Measurements from ENCODE around the gene UBE2O. TPM values are rescaled to one million over a fixed set of nuclear protein-coding genes. Genes with fewer than 3 reads are reported as not detected.

Gene UBE2O
- total and polyA plus RNA-seq, 2 donors (not counting 3 experiments of a cell fraction or from before 2014, with no cell fraction given) = 13.9 to 34.1 TPM

GRCh38 chr17:76462556-76463290 lies 9.8 kb upstream of the UBE2O start:
- FAIRE-seq = no peak
- H3K4me3 ChIP-seq (replicated peaks in 1 of 3; ENCODE audit: insufficient read depth in 1 of 3, low read depth in 1 of 3, low read length in 3 of 3) = no peak overlapping the region
- H3K79me2 ChIP-seq (ENCODE audit: control insufficient read depth, insufficient read depth, low read length) = no peaks in the 10 kb centered on the region
- dilution Hi-C loops (cut with MboI; ENCODE audit: extremely low pct_ligation_motif_present, low sequenced_read_pairs) (no loop called here), intact Hi-C loops (cut with micrococcal nuclease) (no loop called here)
- ChIA-PET POLR2A (interaction anchor here (0.6 kb wide), 1 partner anchor 40 kb away, joined by 6 read pairs; no protein-coding TSS in a partner anchor), CTCF (interaction anchor here (0.6 to 2.0 kb wide), 8 partner anchors 36 to 162 kb away, joined by 3 to 15 read pairs (median 4); no protein-coding TSS in a partner anchor)
- H3K9ac ChIP-seq (replicated peaks; ENCODE audit: extremely low read depth, insufficient read depth, low read length) = no peak overlapping the region
- no peaks in the 10 kb centered on the region for H3K9me1 ChIP-seq (replicated peaks; ENCODE audit: control insufficient read depth, extremely low read depth, insufficient read depth, low read length)
- no peaks in the 10 kb centered on the region for H3K27me3 ChIP-seq (ENCODE audit: control insufficient read depth in 2 of 2, insufficient read depth in 2 of 2, low read length in 2 of 2)
- BruUV-seq (replicated peaks) = no TSS peak
- no peak for DNase-seq (ENCODE audit: low read depth, low spot score)
- no peak overlapping the region for H2AFZ ChIP-seq (ENCODE audit: low read depth, low read length)
- no peaks in the 10 kb centered on the region for H3K36me3 ChIP-seq (ENCODE audit: control insufficient read depth in 2 of 2, extremely low read depth in 1 of 2, insufficient read depth in 2 of 2, low read length in 2 of 2)
- no peaks in the 10 kb centered on the region for H3K9me3 ChIP-seq (replicated peaks; ENCODE audit: control insufficient read depth, insufficient read depth, low read length)
- H4K20me1 ChIP-seq (replicated peaks; ENCODE audit: control insufficient read depth, extremely low read depth, insufficient read depth, low read length) = no peaks in the 10 kb centered on the region
- H3K4me2 ChIP-seq (ENCODE audit: insufficient read depth, low read length) = no peak overlapping the region
- no peak for TF ChIP-seq MYC (IDR thresholded peaks at IDR 0.05; ENCODE audit: low read depth, low read length)
- H3K27ac ChIP-seq (ENCODE audit: insufficient read depth, low read depth, low read length) = no peak overlapping the region
- H3K4me1 ChIP-seq (ENCODE audit: control insufficient read depth, extremely low read depth, insufficient read depth, low read length) = no peaks in the 10 kb centered on the region

DNA sequence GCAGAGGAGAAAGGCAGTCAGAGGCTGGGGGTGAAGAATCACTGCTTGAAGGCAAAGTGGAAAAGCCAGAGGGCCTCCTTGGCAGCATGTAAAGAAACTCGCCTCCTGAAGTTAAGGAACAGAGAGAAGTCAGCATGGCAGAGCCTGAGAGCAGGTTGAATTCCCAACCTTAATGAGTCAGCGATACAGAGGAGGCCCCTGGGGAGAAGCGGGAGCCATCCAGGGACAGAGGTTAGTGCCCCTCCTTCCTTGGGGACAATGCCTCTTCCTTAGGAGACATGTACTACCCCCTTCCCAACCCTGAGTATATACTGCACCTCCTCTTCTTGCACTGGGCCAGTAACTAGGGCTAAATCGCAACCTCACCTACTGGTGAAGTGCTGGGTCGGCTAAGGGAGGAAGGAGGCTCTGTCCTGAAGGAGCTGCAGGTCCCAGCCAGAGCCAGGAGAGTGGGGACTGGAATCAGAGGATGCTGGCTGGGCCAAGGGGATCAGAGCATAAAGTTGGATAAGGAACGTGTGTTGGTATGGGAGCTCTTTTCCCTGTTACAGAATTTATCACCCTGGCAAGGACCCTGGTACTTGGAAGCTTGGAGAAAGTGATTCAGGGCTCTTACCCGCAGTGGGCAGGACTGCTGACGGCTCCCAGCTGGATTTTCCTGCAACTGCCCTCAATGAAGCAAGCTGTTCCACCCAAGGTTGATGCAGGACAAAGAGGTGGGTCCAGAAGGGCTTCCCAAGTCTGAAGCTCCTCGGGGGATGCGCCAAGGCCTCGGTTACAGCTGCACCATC lies 9.0 kb upstream of the UBE2O start:
- Histone ChIP-seq H2AFZ (ENCODE audit: low read depth, low read length) (no peak overlapping the region), H3K9me1 (replicated peaks; ENCODE audit: control insufficient read depth, extremely low read depth, insufficient read depth, low read length) (no peaks in the 10 kb centered on the region), H3K4me1 (ENCODE audit: control insufficient read depth, extremely low read depth, insufficient read depth, low read length) (no peaks in the 10 kb centered on the region), H4K20me1 (replicated peaks; ENCODE audit: control insufficient read depth, extremely low read depth, insufficient read depth, low read length) (no peaks in the 10 kb centered on the region), H3K27me3 (ENCODE audit: control insufficient read depth in 2 of 2, insufficient read depth in 2 of 2, low read length in 2 of 2) (no peaks in the 10 kb centered on the region), H3K4me2 (ENCODE audit: insufficient read depth, low read length) (no peak overlapping the region), H3K9me3 (replicated peaks; ENCODE audit: control insufficient read depth, insufficient read depth, low read length) (no peaks in the 10 kb centered on the region), H3K9ac (replicated peaks; ENCODE audit: extremely low read depth, insufficient read depth, low read length) (no peak overlapping the region), H3K36me3 (ENCODE audit: control insufficient read depth in 2 of 2, extremely low read depth in 1 of 2, insufficient read depth in 2 of 2, low read length in 2 of 2) (no peaks in the 10 kb centered on the region), H3K27ac (ENCODE audit: insufficient read depth, low read depth, low read length) (no peak overlapping the region), H3K4me3 (replicated peaks in 1 of 3; ENCODE audit: insufficient read depth in 1 of 3, low read depth in 1 of 3, low read length in 3 of 3) (no peak overlapping the region), H3K79me2 (ENCODE audit: control insufficient read depth, insufficient read depth, low read length) (no peaks in the 10 kb centered on the region)
- DNase-seq (ENCODE audit: low read depth, low spot score) = no peak
- dilution Hi-C loops (cut with MboI; ENCODE audit: extremely low pct_ligation_motif_present, low sequenced_read_pairs) (no loop called here), intact Hi-C loops (cut with micrococcal nuclease) (no loop called here)
- no peak for FAIRE-seq
- TF ChIP-seq CTCF (IDR thresholded peaks at IDR 0.05; ENCODE audit: extremely low read depth in 1 of 2, insufficient read depth in 1 of 2, low read depth in 1 of 2, low read length in 2 of 2) (no peak), EZH2 (IDR thresholded peaks at IDR 0.05; ENCODE audit: borderline replicate concordance, low read depth, low read length, severe bottlenecking) (no peak), POLR2AphosphoS5 (IDR thresholded peaks at IDR 0.05; ENCODE audit: insufficient read depth, low read depth, low read length) (no peak), FOS (IDR thresholded peaks at IDR 0.05; ENCODE audit: borderline replicate concordance, insufficient read depth, low read length) (no peak), POLR2A (IDR thresholded peaks at IDR 0.05; ENCODE audit: low read depth, low read length) (no peak), GATA2 (IDR thresholded peaks at IDR 0.05; ENCODE audit: insufficient read depth, insufficient read length, low read depth, low read length) (no peak), JUN (IDR thresholded peaks at IDR 0.05; ENCODE audit: borderline replicate concordance, insufficient read depth, insufficient read length, low read depth) (no peak)
- TF ChIP-seq, protein P1, sequence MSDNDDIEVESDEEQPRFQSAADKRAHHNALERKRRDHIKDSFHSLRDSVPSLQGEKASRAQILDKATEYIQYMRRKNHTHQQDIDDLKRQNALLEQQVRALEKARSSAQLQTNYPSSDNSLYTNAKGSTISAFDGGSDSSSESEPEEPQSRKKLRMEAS (IDR thresholded peaks at IDR 0.05; ENCODE audit: insufficient read depth, insufficient read length) = no peak
- no TSS peak for BruUV-seq (replicated peaks)
- POLR2A ChIA-PET = no interaction called here
- CTCF ChIA-PET = interaction anchor here (0.8 to 2.0 kb wide), 7 partner anchors 37 to 162 kb away, joined by 3 to 15 read pairs (median 4); no protein-coding TSS in a partner anchor
